Transverse colon (tissue), 4 donors: Measurements from ENCODE around the gene CDH13. TPM values are rescaled to one million over a fixed set of nuclear protein-coding genes. Genes with fewer than 3 reads are reported as not detected.

Experiments
- DNase-seq: peaks from one replicate; pipeline ENCODE4 v3.0.0-alpha.2; 2019
- H3K27ac ChIP-seq, 4 donors: fragments of 200-600 bp; sonication (generic); 2 replicates each; pipeline ENCODE4 v1.5.1; 2016 to 2018; ENCODE audit warnings: inconsistent platforms in 4 of 4
- H3K27me3 ChIP-seq: fragments of 200-600 bp; sonication (generic); 2 replicates; pipeline ENCODE4 v1.5.1; 2017; ENCODE audit warnings: inconsistent platforms
- H3K36me3 ChIP-seq, 4 donors: fragments of 200-600 bp; sonication (generic); 2 replicates each; pipeline ENCODE4 v1.5.1; 2017 to 2019; ENCODE audit warnings: inconsistent platforms in 4 of 4
- H3K4me1 ChIP-seq, 4 donors: fragments of 200-600 bp; sonication (generic); 2 replicates each; pipeline ENCODE4 v1.5.1; 2017 to 2020; ENCODE audit warnings: inconsistent platforms in 4 of 4
- H3K4me3 ChIP-seq, 4 donors: fragments of 200-600 bp; sonication (generic); 1 replicate in 1 of 4; 2 replicates in 3 of 4; pipeline versions ENCODE4 v1.5.1 to v1.6.1; 2017 to 2019; ENCODE audit warnings: inconsistent platforms in 4 of 4
- H3K9me3 ChIP-seq, 2 donors: fragments of 200-600 bp; sonication (generic); 2 replicates each; pipeline ENCODE4 v1.5.1; 2017 to 2019; ENCODE audit warnings: inconsistent platforms in 2 of 2
- CTCF ChIP-seq, 5 experiments: fragments of 200-600 bp in 3 of 5; fragments of 450-650 bp in 2 of 5; sonication (generic) in 3 of 5; IDR thresholded peaks; 1 replicate in 2 of 5; 2 replicates in 3 of 5; pipeline ENCODE4 v1.5.1; 2016 to 2017; ENCODE audit warnings: antibody characterized with exemption in 5 of 5, inconsistent platforms in 3 of 5, mild to moderate bottlenecking in 2 of 5, moderate library complexity in 1 of 5
- EP300 ChIP-seq: sonication (generic); formaldehyde crosslinking; IDR thresholded peaks from one replicate; pipeline ENCODE4 v1.6.1; 2017; ENCODE audit warnings: antibody characterized with exemption, low read depth
- POLR2A ChIP-seq: fragments of 450-650 bp; IDR thresholded peaks from one replicate; pipeline ENCODE4 v1.6.1; 2016; ENCODE audit warnings: antibody characterized with exemption, mild to moderate bottlenecking, moderate library complexity
- POLR2AphosphoS5 ChIP-seq, 3 donors: sonication (generic); formaldehyde crosslinking; IDR thresholded peaks; one replicate each; pipeline ENCODE4 v1.6.1; 2016; ENCODE audit warnings: antibody characterized with exemption in 3 of 3
- WGBS, 2 donors: methylation state at CpG; one replicate each; pipeline ENCODE4 v1.1.5; 2018; ENCODE audit warnings: low coverage in 1 of 2; 5-methylcytosine and 5-hydroxymethylcytosine counted together
- in situ Hi-C, 4 donors: fragments of 200-750 bp; cut with MboI; loops; one replicate each; pipeline versions ENCODE4 v1.15.0 to v1.15.1; 2017; ENCODE audit warnings: low sequenced_read_pairs in 3 of 4, low pct_ligation_motif_present in 1 of 4, low pct_unique_long_range_greater_than_20kb in 1 of 4
- intact Hi-C: fragments of 100-400 bp; cut with DNase I; formaldehyde crosslinking; loops from one replicate; pipeline ENCODE4 v1.15.1; 2023; ENCODE audit warnings: low total_unique reads
- total RNA-seq, 4 donors: library from RNA; depleted of rRNA; stranded (reverse); fragments of >200 nt; gene quantifications; one replicate each; pipeline ENCODE4 v1.1.0, GENCODE V29; 2016

Gene CDH13
- total RNA-seq, 4 donors from 2014 or later: 3.8 to 28.1 (median 5.8) TPM

- no peak for DNase-seq
- TF ChIP-seq POLR2A (no peak), CTCF (IDR thresholded peaks at IDR 0.05) (no peak), EP300 (no peak), POLR2AphosphoS5 (IDR thresholded peaks at IDR 0.05) (no peak)
- WGBS, 2 donors: 87 to 90% methylated on average over 6 of the region's 6 CpGs
- Histone ChIP-seq H3K36me3 (no peaks in the 10 kb centered on the region), H3K4me1 (peaks cover 0 to 19% (median 3%) of the 10 kb centered on the region in 4 donors), H3K27ac (no peak overlapping the region), H3K4me3 (no peak overlapping the region), H3K9me3 (no peaks in the 10 kb centered on the region), H3K27me3 (no peaks in the 10 kb centered on the region)
- intact Hi-C loops: loop anchor here (2.0 kb wide), 1 partner anchor 315 kb away; no protein-coding TSS in a partner anchor
- in situ Hi-C loops: no loop called here
These were observed 14.7 kb downstream of the CDH13 start for GRCh38 chr16:82641336-82641984.

- TF ChIP-seq POLR2AphosphoS5 (IDR thresholded peaks at IDR 0.05) (no peak), CTCF (IDR thresholded peaks at IDR 0.05) (no peak), POLR2A (no peak), EP300 (no peak)
- Histone ChIP-seq H3K4me3 (no peak overlapping the region), H3K27ac (no peak overlapping the region), H3K27me3 (no peaks in the 10 kb centered on the region), H3K9me3 (no peaks in the 10 kb centered on the region), H3K36me3 (no peaks in the 10 kb centered on the region), H3K4me1 (peaks cover 0 to 6% (median under 1%) of the 10 kb centered on the region in 4 donors)
- WGBS, 2 donors: 59 to 65% methylated on average over 2 to 4 of the region's 4 CpGs
- in situ Hi-C loops (no loop called here), intact Hi-C loops (no loop called here)
- DNase-seq: no peak
These were observed 16.4 kb downstream of the CDH13 start for GRCh38 chr16:82643136-82643535.

GRCh38 chr16:82643936-82644630 lies 17.3 kb downstream of the CDH13 start:
- Histone ChIP-seq H3K4me3 (no peak overlapping the region), H3K27ac (no peak overlapping the region), H3K27me3 (no peaks in the 10 kb centered on the region), H3K9me3 (no peaks in the 10 kb centered on the region), H3K4me1 (peaks cover 0 to 5% (median 0%) of the 10 kb centered on the region in 4 donors), H3K36me3 (no peaks in the 10 kb centered on the region)
- in situ Hi-C loops: no loop called here
- no peak for DNase-seq
- TF ChIP-seq POLR2A (no peak), POLR2AphosphoS5 (IDR thresholded peaks at IDR 0.05) (no peak), EP300 (no peak), CTCF (IDR thresholded peaks at IDR 0.05) (no peak)
- 77 to 90% methylated on average over 5 to 10 of the region's 10 CpGs for WGBS, 2 donors
- intact Hi-C loops: no loop called here

DNA sequence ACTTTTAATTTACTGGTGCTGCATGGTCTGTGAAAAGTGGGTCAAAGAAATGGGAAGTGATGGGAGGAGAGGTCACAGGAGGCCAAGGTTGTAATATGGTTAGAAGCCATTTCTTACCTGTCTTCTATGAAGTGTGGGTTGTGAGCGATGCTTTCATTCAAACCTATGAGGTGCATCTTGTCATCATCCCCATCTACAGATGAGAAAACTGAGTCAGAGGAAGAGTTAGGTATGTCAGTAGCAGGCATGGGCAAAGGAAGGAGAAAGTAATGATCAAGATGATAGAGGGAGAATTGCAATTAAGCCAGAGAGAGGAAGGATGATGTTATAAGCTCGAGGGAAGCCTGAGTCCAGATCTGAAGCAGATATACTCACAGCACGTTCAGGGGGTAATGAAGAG lies 19.7 kb downstream of the CDH13 start:
- peaks cover 0 to under 1% (median 0%) of the 10 kb centered on the region in 4 donors for H3K4me1 ChIP-seq
- in situ Hi-C loops: no loop called here
- H3K9me3 ChIP-seq: no peaks in the 10 kb centered on the region
- intact Hi-C loops: no loop called here
- H3K27ac ChIP-seq: no peak overlapping the region
- no peak for DNase-seq
- 83 to 94% methylated on average over 3 of the region's 3 CpGs for WGBS, 2 donors
- TF ChIP-seq EP300 (no peak), CTCF (IDR thresholded peaks at IDR 0.05) (no peak), POLR2A (no peak), POLR2AphosphoS5 (IDR thresholded peaks at IDR 0.05) (no peak)
- no peak overlapping the region for H3K4me3 ChIP-seq
- H3K36me3 ChIP-seq: no peaks in the 10 kb centered on the region
- no peaks in the 10 kb centered on the region for H3K27me3 ChIP-seq
